ENCODE data around the gene LGR4. TPM values are rescaled to one million over a fixed set of nuclear protein-coding genes. Genes with fewer than 3 reads are reported as not detected.

LGR4 gene
- polyA plus RNA-seq, 1 experiment: 7.6 TPM

DNA sequence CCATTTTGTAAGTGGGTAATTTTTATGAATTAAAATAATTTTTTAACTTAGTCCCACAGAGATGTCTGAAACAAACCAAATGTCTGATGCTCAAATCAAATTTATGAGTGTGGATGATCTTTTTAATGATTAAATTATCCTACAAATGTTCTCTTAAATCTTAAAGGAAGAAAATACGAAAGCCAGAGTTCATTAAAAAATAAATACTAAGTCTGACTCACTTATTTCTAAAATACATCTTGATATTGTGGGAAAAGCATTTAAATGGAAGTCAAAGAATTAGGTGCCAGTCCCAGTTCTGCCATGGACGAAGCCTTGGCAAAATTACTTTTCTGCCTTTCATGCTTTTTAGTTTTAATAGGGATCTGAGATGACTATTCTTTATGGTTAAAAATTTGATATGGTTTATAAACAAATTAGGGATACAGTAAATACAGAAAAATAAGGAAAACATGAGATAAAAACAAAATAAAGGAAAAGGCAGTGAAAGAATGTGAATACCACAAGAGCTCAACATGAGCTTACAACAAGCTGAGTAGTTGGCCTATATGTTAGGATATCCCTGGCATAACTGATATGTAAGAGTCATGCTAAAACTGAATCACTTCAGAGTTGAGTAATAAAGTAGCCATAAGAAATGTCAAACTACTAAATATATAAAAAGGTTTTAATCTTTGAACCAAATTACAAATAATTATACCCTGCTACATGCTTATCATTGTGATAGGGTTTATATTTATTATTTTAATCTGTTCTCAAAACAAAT is 118.8 kb downstream of the LGR4 start:
- Histone ChIP-seq H3K4me3 (ENCODE audit: low read depth, low read length) (no peak overlapping the region), H3K36me3 (ENCODE audit: control insufficient read depth, insufficient read depth, low read length) (no peaks in the 10 kb centered on the region), H3K27me3 (ENCODE audit: control insufficient read depth, insufficient read depth, low read length) (no peaks in the 10 kb centered on the region)
- ChIA-PET CTCF (no interaction called here), POLR2A (no interaction called here)
- DNase-seq (ENCODE audit: low read depth): no peak
- TF ChIP-seq, protein P1, sequence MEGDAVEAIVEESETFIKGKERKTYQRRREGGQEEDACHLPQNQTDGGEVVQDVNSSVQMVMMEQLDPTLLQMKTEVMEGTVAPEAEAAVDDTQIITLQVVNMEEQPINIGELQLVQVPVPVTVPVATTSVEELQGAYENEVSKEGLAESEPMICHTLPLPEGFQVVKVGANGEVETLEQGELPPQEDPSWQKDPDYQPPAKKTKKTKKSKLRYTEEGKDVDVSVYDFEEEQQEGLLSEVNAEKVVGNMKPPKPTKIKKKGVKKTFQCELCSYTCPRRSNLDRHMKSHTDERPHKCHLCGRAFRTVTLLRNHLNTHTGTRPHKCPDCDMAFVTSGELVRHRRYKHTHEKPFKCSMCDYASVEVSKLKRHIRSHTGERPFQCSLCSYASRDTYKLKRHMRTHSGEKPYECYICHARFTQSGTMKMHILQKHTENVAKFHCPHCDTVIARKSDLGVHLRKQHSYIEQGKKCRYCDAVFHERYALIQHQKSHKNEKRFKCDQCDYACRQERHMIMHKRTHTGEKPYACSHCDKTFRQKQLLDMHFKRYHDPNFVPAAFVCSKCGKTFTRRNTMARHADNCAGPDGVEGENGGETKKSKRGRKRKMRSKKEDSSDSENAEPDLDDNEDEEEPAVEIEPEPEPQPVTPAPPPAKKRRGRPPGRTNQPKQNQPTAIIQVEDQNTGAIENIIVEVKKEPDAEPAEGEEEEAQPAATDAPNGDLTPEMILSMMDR (IDR thresholded peaks at IDR 0.05; ENCODE audit: insufficient read depth, low read depth, low read length): no peak

DNA sequence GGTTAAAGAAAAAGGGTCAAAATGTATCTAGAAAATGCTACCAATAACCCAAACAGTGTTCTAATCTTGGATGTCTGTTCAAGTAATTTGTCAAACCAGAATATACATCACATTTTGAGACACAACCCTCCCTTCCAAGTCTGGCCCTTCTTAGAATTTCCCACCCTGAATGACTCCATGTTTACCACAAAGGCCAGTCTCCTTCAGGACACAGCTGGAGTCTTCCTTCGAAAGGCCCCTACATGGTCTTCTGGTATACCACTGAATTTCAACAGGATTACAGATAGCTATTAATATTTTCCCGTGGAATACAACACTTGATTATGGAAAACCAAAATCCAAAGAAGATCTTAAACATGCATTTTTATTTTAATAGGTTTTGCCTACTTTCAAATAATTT is 119.8 kb downstream of the LGR4 start:
- CTCF ChIA-PET: no interaction called here
- POLR2A ChIA-PET: no interaction called here
- no peak for DNase-seq (ENCODE audit: low read depth)

DNA sequence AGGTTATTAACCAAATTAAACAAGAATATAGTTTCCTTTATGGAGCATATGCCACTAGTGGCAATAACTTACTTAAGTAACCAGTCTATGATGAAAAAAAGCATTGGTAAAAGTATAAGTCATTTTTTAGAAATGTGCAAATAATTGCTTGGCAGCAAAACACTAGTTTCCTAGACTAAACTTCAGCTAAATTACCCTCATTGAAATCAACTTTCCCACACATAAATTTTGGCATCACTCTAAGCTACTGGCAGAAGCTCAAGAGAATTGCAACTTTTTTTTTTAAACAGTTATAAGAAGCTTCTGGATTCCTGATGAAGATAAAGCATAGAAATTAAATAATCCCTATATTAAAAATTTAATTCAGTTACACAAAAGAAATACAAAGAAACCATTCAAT is 122.1 kb downstream of the LGR4 start:
- no peaks in the 10 kb centered on the region for H3K36me3 ChIP-seq (ENCODE audit: control insufficient read depth, insufficient read depth, low read length)
- no peak for DNase-seq (ENCODE audit: low read depth)
- ChIA-PET CTCF (interaction anchor here (0.7 kb wide), 2 partner anchors 122 to 150 kb away, joined by 3 to 5 read pairs; partner anchors contain the start of gene LGR4), POLR2A (no interaction called here)
- H3K27me3 ChIP-seq (ENCODE audit: control insufficient read depth, insufficient read depth, low read length): no peaks in the 10 kb centered on the region
- H3K4me3 ChIP-seq (ENCODE audit: low read depth, low read length): no peak overlapping the region
- TF ChIP-seq, protein P1 (IDR thresholded peaks at IDR 0.05; ENCODE audit: insufficient read depth, low read depth, low read length): no peak

More for the DNA sequence above, 119.8 kb downstream of the LGR4 start:
- Histone ChIP-seq H3K27me3 (ENCODE audit: control insufficient read depth, insufficient read depth, low read length) (no peaks in the 10 kb centered on the region), H3K36me3 (ENCODE audit: control insufficient read depth, insufficient read depth, low read length) (no peaks in the 10 kb centered on the region), H3K4me3 (ENCODE audit: low read depth, low read length) (no peak overlapping the region)
- TF ChIP-seq, protein P1 (IDR thresholded peaks at IDR 0.05; ENCODE audit: insufficient read depth, low read depth, low read length): no peak

- POLR2A ChIA-PET: no interaction called here
- H3K4me3 ChIP-seq (ENCODE audit: low read depth, low read length): no peak overlapping the region
- TF ChIP-seq, protein P1 (IDR thresholded peaks at IDR 0.05; ENCODE audit: insufficient read depth, low read depth, low read length): no peak
- CTCF ChIA-PET: interaction anchor here (0.7 kb wide), 2 partner anchors 123 to 149 kb away, joined by 3 to 5 read pairs; partner anchors contain the start of gene LGR4
- no peak for DNase-seq (ENCODE audit: low read depth)
- no peaks in the 10 kb centered on the region for H3K36me3 ChIP-seq (ENCODE audit: control insufficient read depth, insufficient read depth, low read length)
- H3K27me3 ChIP-seq (ENCODE audit: control insufficient read depth, insufficient read depth, low read length): no peaks in the 10 kb centered on the region
Measured at GRCh38 chr11:27349919-27350318, 122.7 kb downstream of the LGR4 start.

- TF ChIP-seq, protein P1 (IDR thresholded peaks at IDR 0.05; ENCODE audit: insufficient read depth, low read depth, low read length): no peak
- DNase-seq (ENCODE audit: low read depth): no peak
- H3K36me3 ChIP-seq (ENCODE audit: control insufficient read depth, insufficient read depth, low read length): no peaks in the 10 kb centered on the region
- ChIA-PET CTCF (interaction anchor here (0.7 kb wide), 1 partner anchor 165 kb away, joined by 3 read pairs; no protein-coding TSS in a partner anchor), POLR2A (no interaction called here)
- no peak overlapping the region for H3K4me3 ChIP-seq (ENCODE audit: low read depth, low read length)
- H3K27me3 ChIP-seq (ENCODE audit: control insufficient read depth, insufficient read depth, low read length): no peaks in the 10 kb centered on the region
Measured at GRCh38 chr11:27348340-27348873, 124.2 kb downstream of the LGR4 start.
